Endothelial cell of umbilical vein (primary cell): Measurements from ENCODE around the gene GPR146. TPM values are rescaled to one million over a fixed set of nuclear protein-coding genes. Genes with fewer than 3 reads are reported as not detected.

Experiments used
- Bru-seq: library from RNA; stranded (reverse); fragments of 400-500 nt; gene quantifications from one replicate; lab custom pipeline; 2021; lab: Mats Ljungman, UMichigan
- BruChase-seq, 2 experiments: library from RNA; stranded (reverse); fragments of 400-500 nt; gene quantifications; one replicate each; lab custom pipeline; 2021; lab: Mats Ljungman, UMichigan
- BruUV-seq: library from RNA; stranded (reverse); fragments of 400-500 nt; replicated peaks from 2 replicates; lab custom pipeline; 2021; lab: Mats Ljungman, UMichigan
- CTCF ChIA-PET: fragments of 300-600, 350-600 bp; sonication (Branson Sonifier 250); formaldehyde crosslinking; loops from one replicate; lab custom pipeline; 2021; ENCODE audit warnings: antibody characterized with exemption, inconsistent platforms; lab: Charles Lee
- POLR2A ChIA-PET: fragments of 300-600, 350-600 bp; sonication (Branson Sonifier 250); formaldehyde crosslinking; loops from one replicate; lab custom pipeline; 2021; ENCODE audit warnings: antibody characterized with exemption, inconsistent platforms; lab: Charles Lee
- DNase-seq: peaks from one replicate; pipeline ENCODE4 v3.0.0-alpha.2; 2011; ENCODE audit warnings: low read depth, low spot score
- FAIRE-seq: peaks from 2 replicates; lab custom pipeline; 2011; peaks lifted over from hg19 to GRCh38; lab: Jason Lieb, UNC
- H2AFZ ChIP-seq: 2 replicates; pipeline ENCODE4 v1.6.0; 2012; ENCODE audit warnings: low read depth, low read length, control low read depth, inconsistent platforms
- H3K27ac ChIP-seq: 2 replicates; pipeline ENCODE4 v1.5.1; 2011; ENCODE audit warnings: low read depth, mild to moderate bottlenecking, control low read depth, low read length, moderate library complexity; ENCODE audit not compliant: insufficient read depth
- H3K27me3 ChIP-seq, 2 experiments: 2 replicates each; pipeline versions ENCODE4 v1.6.0 to v1.6.1; 2011; ENCODE audit warnings: low read length in 2 of 2, mixed read lengths in 1 of 2; ENCODE audit not compliant: control insufficient read depth in 2 of 2, insufficient read depth in 2 of 2
- H3K36me3 ChIP-seq, 2 experiments: 2 replicates in 1 of 2; 3 replicates in 1 of 2; pipeline ENCODE4 v1.5.1; 2011; ENCODE audit warnings: low read length in 2 of 2, mild to moderate bottlenecking in 1 of 2, moderate library complexity in 1 of 2; ENCODE audit not compliant: control insufficient read depth in 2 of 2, insufficient read depth in 2 of 2; ENCODE audit errors: extremely low read depth in 1 of 2
- H3K4me1 ChIP-seq: 3 replicates; pipeline ENCODE4 v1.5.1; 2011; ENCODE audit warnings: mild to moderate bottlenecking, low read length; ENCODE audit not compliant: control insufficient read depth, insufficient read depth; ENCODE audit errors: extremely low read depth
- H3K4me2 ChIP-seq: 2 replicates; pipeline ENCODE4 v1.6.1; 2011; ENCODE audit warnings: low read length, control low read depth, mixed read lengths; ENCODE audit not compliant: insufficient read depth
- H3K4me3 ChIP-seq, 3 experiments: fragments of 200-600 bp in 1 of 3; sonication (generic), shearing (Covaris generic) in 1 of 3; replicated peaks in 1 of 3; 2 replicates each; pipeline ENCODE4 v1.5.1; 2011 to 2016; ENCODE audit warnings: control low read depth in 3 of 3, low read length in 3 of 3, mild to moderate bottlenecking in 2 of 3, inconsistent platforms in 1 of 3, low read depth in 1 of 3, moderate library complexity in 1 of 3; ENCODE audit not compliant: insufficient read depth in 1 of 3
- H3K79me2 ChIP-seq: 2 replicates; pipeline ENCODE4 v1.6.0; 2012; ENCODE audit warnings: low read length, inconsistent platforms; ENCODE audit not compliant: control insufficient read depth, insufficient read depth
- H3K9ac ChIP-seq: replicated peaks from 2 replicates; pipeline ENCODE3; 2011; ENCODE audit warnings: low read length, control low read depth; ENCODE audit not compliant: insufficient read depth; ENCODE audit errors: extremely low read depth
- H3K9me1 ChIP-seq: replicated peaks from 3 replicates; pipeline ENCODE4 v1.6.0; 2011; ENCODE audit warnings: mild to moderate bottlenecking, low read length; ENCODE audit not compliant: control insufficient read depth, insufficient read depth; ENCODE audit errors: extremely low read depth
- H3K9me3 ChIP-seq: replicated peaks from 2 replicates; pipeline ENCODE4 v1.5.1; 2012; ENCODE audit warnings: low read length, inconsistent platforms; ENCODE audit not compliant: control insufficient read depth, insufficient read depth
- H4K20me1 ChIP-seq: replicated peaks from 2 replicates; pipeline ENCODE3; 2011; ENCODE audit warnings: mild to moderate bottlenecking, low read length; ENCODE audit not compliant: control insufficient read depth, insufficient read depth; ENCODE audit errors: extremely low read depth
- EZH2 ChIP-seq: IDR thresholded peaks from 2 replicates; pipeline ENCODE4 v1.6.1; 2012; ENCODE audit warnings: borderline replicate concordance, low read depth, mild to moderate bottlenecking, moderate library complexity, low read length, inconsistent platforms; ENCODE audit not compliant: severe bottlenecking
- FOS ChIP-seq: IDR thresholded peaks from 2 replicates; pipeline ENCODE4 v1.6.1; 2011; ENCODE audit warnings: mild to moderate bottlenecking, low read length, moderate library complexity, borderline replicate concordance; ENCODE audit not compliant: insufficient read depth
- GATA2 ChIP-seq: IDR thresholded peaks from 2 replicates; pipeline ENCODE4 v1.7.0; 2011; ENCODE audit warnings: low read depth, mild to moderate bottlenecking, moderate library complexity, mixed read lengths, low read length; ENCODE audit not compliant: insufficient read length, insufficient read depth
- JUN ChIP-seq: IDR thresholded peaks from 2 replicates; pipeline ENCODE4 v1.6.1; 2011; ENCODE audit warnings: borderline replicate concordance, low read depth; ENCODE audit not compliant: insufficient read length, insufficient read depth
- MAX ChIP-seq: IDR thresholded peaks from 2 replicates; pipeline ENCODE4 v1.6.1; 2011; ENCODE audit not compliant: insufficient read depth, insufficient read length
- MYC ChIP-seq: IDR thresholded peaks from one replicate; pipeline ENCODE4 v1.6.1; 2011; ENCODE audit warnings: mild to moderate bottlenecking, low read depth, low read length
- POLR2A ChIP-seq: IDR thresholded peaks from 2 replicates; pipeline ENCODE4 v1.6.1; 2012; ENCODE audit warnings: low read depth, mild to moderate bottlenecking, control low read depth, low read length
- POLR2AphosphoS5 ChIP-seq: IDR thresholded peaks from 2 replicates; pipeline ENCODE4 v1.6.1; 2012; ENCODE audit warnings: low read depth, mild to moderate bottlenecking, control low read depth, low read length, moderate library complexity; ENCODE audit not compliant: insufficient read depth
- dilution Hi-C: fragments of 300-500 bp; cut with MboI; formaldehyde crosslinking; loops from one replicate; pipeline ENCODE4 v1.15.0; 2019; ENCODE audit warnings: low sequenced_read_pairs; ENCODE audit not compliant: extremely low pct_ligation_motif_present
- intact Hi-C: fragments of 100-400 bp; cut with micrococcal nuclease; formaldehyde crosslinking; loops from one replicate; pipeline ENCODE4 v1.10.0; 2022
- long read RNA-seq: library from polyadenylated mRNA; stranded (forward); transcript quantifications from one replicate; pipeline ENCODE4 v2.0.0, GENCODE V29; 2021
- polyA minus RNA-seq, 3 experiments: library from RNA; depleted of rRNA, polyadenylated mRNA; stranded (reverse); fragments of >200 nt; gene quantifications; 1 replicate in 1 of 3; 2 replicates in 2 of 3; pipeline ENCODE4 v1.2.3, GENCODE V29; 2011
- polyA plus RNA-seq, 4 experiments: library from polyadenylated mRNA; depleted of rRNA in 3 of 4; stranded (reverse) in 3 of 4; unstranded in 1 of 4; fragments of >200 nt; gene quantifications; 2 replicates each; pipeline versions ENCODE4 v1.2.1 to v1.2.3, GENCODE V29; 2011 to 2012; ENCODE audit warnings: missing spikeins in 1 of 4
- total RNA-seq: library from RNA; stranded (reverse); gene quantifications from 2 replicates; pipeline ENCODE4 v1.2.3, GENCODE V29; 2021
- TF ChIP-seq, protein P1 (sequence below), 2 donors: IDR thresholded peaks; 1 replicate in 1 of 2; 2 replicates in 1 of 2; pipeline ENCODE4 v1.5.1; 2011; ENCODE audit warnings: low read length in 2 of 2, mild to moderate bottlenecking in 2 of 2, moderate library complexity in 2 of 2, control low read depth in 1 of 2, inconsistent platforms in 1 of 2, low read depth in 1 of 2; ENCODE audit not compliant: insufficient read depth in 1 of 2; ENCODE audit errors: extremely low read depth in 1 of 2

Gene GPR146, protein sequence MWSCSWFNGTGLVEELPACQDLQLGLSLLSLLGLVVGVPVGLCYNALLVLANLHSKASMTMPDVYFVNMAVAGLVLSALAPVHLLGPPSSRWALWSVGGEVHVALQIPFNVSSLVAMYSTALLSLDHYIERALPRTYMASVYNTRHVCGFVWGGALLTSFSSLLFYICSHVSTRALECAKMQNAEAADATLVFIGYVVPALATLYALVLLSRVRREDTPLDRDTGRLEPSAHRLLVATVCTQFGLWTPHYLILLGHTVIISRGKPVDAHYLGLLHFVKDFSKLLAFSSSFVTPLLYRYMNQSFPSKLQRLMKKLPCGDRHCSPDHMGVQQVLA
- total RNA-seq (11.7 and 18.5 TPM in 2 replicates), polyA plus RNA-seq (44.8 and 76.6 TPM in 2 replicates), polyA minus RNA-seq (26.1 and 33.9 TPM in 2 replicates), Bru-seq, nascent RNA (percentile 49 among the genes with signal in this experiment), BruChase-seq, experiment 1, labeled RNA remaining after a 6-hour chase (percentile 41 among the genes with signal in this experiment), BruChase-seq, experiment 2, labeled RNA remaining after a 2-hour chase (percentile 49 among the genes with signal in this experiment)
- polyA plus RNA-seq (2011; cell fraction: cytosol; rRNA removed), result 22.7 and 26.9 TPM in 2 replicates
- polyA plus RNA-seq (2011; cell fraction: nucleus; rRNA removed), result 11.8 and 16.1 TPM in 2 replicates
- polyA plus RNA-seq (2012), result 1.8 and 2.0 TPM in 2 replicates
- polyA minus RNA-seq (2011; cell fraction: cytosol; rRNA and poly(A)+ RNA removed), result not detected
- polyA minus RNA-seq (2011; cell fraction: nucleus; rRNA and poly(A)+ RNA removed), result 12.3 and 18.3 TPM in 2 replicates
- long read RNA-seq, transcript GPR146-201 (2 exons, 1,969 nt), result major isoform, 25 of 44 reads
- long read RNA-seq, transcript GPR146-203 (2 exons, 1,053 nt), result minor isoform, 9 of 44 reads
- long read RNA-seq, partial matches to known transcripts, result 0 of 44 reads
- long read RNA-seq, other reads (novel, unspliced or antisense), result 10 of 44 reads

DNA sequence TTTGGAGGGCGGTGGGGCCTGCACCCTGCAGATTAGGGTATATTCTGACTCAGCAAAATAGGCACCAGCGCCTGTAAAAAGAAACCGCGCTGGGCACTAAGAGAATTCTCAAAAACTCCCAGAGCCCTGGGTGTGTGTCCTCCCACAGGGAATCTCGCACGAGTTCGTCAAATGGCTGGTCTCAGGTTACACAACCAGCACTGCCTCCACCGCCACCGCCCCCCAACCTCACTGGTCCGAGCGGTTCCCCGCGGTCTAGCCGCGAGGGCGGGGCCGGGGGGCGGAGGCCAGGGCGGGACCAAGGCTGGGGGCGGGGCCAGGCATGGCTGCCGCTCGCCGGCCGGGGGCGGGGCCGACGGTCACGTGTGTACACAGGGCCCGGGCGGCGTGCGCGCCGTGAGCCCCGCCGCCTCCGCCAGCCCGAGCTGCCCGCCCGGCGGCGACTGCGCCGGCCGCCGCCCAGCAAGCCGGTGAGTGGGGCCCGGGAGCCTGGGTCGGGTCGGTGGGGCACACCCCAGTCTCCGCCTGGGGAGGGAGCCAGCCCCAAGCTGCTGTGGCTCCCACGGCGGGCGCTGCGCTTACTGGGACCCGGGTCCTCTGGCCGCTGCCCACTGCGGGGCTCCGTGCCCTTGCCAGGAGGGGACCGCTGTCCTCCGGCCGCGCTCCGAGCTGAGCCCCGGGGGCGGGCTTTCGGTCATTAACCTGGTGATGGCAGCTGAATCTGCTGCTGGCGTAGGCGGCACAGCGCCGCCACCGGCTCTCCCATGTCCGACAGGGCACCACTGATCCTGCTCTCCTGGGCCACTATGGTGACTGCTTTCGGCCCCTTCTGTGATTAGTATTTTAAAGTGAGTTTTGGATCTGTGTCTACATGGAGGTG, at the start of gene GPR146:
Gene GPR146, plus strand, starts transcription at position 358 of the 880 bp plus-strand sequence. CDS start 12,970 bp downstream, outside the sequence.
- Histone ChIP-seq H3K9me3 (no peaks in the 10 kb centered on the region), H2AFZ (peak within 1 kb of the TSS; percentile 55), H3K4me3 (peak within 1 kb of the TSS; percentile 22 to 67 (median 57)), H4K20me1 (no peaks in the 10 kb centered on the region), H3K4me2 (peak within 1 kb of the TSS; percentile 86), H3K27ac (peak within 1 kb of the TSS; percentile 54), H3K27me3 (no peaks in the 10 kb centered on the region), H3K9ac (peak within 1 kb of the TSS; percentile 85), H3K79me2 (no peaks in the 10 kb centered on the region), H3K4me1 (peaks cover 24% of the 10 kb centered on the region), H3K36me3 (no peaks in the 10 kb centered on the region), H3K9me1 (no peaks in the 10 kb centered on the region)
- FAIRE-seq (peak; percentile 96), DNase-seq (peak; percentile 95)
- BruUV-seq, result no TSS peak
- POLR2A ChIA-PET, result no interaction called here
- TF ChIP-seq GATA2, result no peak
- TF ChIP-seq, protein P1, sequence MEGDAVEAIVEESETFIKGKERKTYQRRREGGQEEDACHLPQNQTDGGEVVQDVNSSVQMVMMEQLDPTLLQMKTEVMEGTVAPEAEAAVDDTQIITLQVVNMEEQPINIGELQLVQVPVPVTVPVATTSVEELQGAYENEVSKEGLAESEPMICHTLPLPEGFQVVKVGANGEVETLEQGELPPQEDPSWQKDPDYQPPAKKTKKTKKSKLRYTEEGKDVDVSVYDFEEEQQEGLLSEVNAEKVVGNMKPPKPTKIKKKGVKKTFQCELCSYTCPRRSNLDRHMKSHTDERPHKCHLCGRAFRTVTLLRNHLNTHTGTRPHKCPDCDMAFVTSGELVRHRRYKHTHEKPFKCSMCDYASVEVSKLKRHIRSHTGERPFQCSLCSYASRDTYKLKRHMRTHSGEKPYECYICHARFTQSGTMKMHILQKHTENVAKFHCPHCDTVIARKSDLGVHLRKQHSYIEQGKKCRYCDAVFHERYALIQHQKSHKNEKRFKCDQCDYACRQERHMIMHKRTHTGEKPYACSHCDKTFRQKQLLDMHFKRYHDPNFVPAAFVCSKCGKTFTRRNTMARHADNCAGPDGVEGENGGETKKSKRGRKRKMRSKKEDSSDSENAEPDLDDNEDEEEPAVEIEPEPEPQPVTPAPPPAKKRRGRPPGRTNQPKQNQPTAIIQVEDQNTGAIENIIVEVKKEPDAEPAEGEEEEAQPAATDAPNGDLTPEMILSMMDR (IDR thresholded peaks at IDR 0.05; ENCODE audit: extremely low read depth in 1 of 2, insufficient read depth in 1 of 2, low read depth in 1 of 2, low read length in 2 of 2), result peak; percentile 58 to 82
- TF ChIP-seq MYC, result no peak
- TF ChIP-seq POLR2A, result peak; percentile 33
- peak; percentile 47 for TF ChIP-seq POLR2AphosphoS5
- no peak for TF ChIP-seq EZH2
- TF ChIP-seq JUN, result no peak
- TF ChIP-seq MAX, result peak; percentile 25
- no peak for TF ChIP-seq FOS
- CTCF ChIA-PET, result interaction anchor here (0.6 to 4.6 kb wide), 13 partner anchors 9 to 79 kb away, joined by 3 to 46 read pairs (median 8); no protein-coding TSS in a partner anchor
- dilution Hi-C loops (no loop called here), intact Hi-C loops (loop anchor here (1.0 to 2.0 kb wide), 2 partner anchors 16 to 51 kb away; no protein-coding TSS in a partner anchor)
